ENCODE measurements around the gene KCNK6.

The KCNK6 gene

GRCh38 chr19:38298821-38299680, 20.6 kb upstream of the KCNK6 start:
- H3K4me3 ChIP-seq (ENCODE audit: low read depth, low read length), result no peak overlapping the region
- H3K9me3 ChIP-seq (ENCODE audit: control insufficient read depth, insufficient read depth, low read depth, low read length), result no peaks in the 10 kb centered on the region; the same call in 1 of the 2 replicates
- peaks cover 14% of the 10 kb centered on the region for H3K4me1 ChIP-seq (ENCODE audit: control insufficient read depth, insufficient read depth, low read length)
- H3K27ac ChIP-seq (ENCODE audit: low read depth, low read length), result no peak overlapping the region
- H3K36me3 ChIP-seq (ENCODE audit: control insufficient read depth, insufficient read depth, low read length), result 0 out of 2 replicates have a peak, but pooled peaks cover 3% of the 10 kb centered on the region
- H3K9ac ChIP-seq (ENCODE audit: low read length), result no peak overlapping the region
- H3K27me3 ChIP-seq (ENCODE audit: control insufficient read depth, insufficient read depth, low read length), result no peaks in the 10 kb centered on the region

- Histone ChIP-seq H3K9me3 (ENCODE audit: control insufficient read depth, insufficient read depth, low read depth, low read length) (no peaks in the 10 kb centered on the region), H3K4me3 (ENCODE audit: low read depth, low read length) (peak within 1 kb of the TSS; percentile 55), H3K9ac (ENCODE audit: low read length) (peak within 1 kb of the TSS; percentile 42), H3K27ac (ENCODE audit: low read depth, low read length) (peak within 1 kb of the TSS; percentile 48; the same call in 1 of the 2 replicates), H3K4me1 (ENCODE audit: control insufficient read depth, insufficient read depth, low read length) (peaks cover 26% of the 10 kb centered on the region), H3K36me3 (ENCODE audit: control insufficient read depth, insufficient read depth, low read length) (peaks cover 21% of the 10 kb centered on the region), H3K27me3 (ENCODE audit: control insufficient read depth, insufficient read depth, low read length) (no peaks in the 10 kb centered on the region)
These were observed 15.9 kb upstream of the KCNK6 start, which contains the start of gene C19orf33 for GRCh38 chr19:38303517-38304351. TSS of gene C19orf33 (plus strand) at chr19:38304251. CDS start at chr19:38304262, 11 bp downstream.

GRCh38 chr19:38304352-38304865, 15.2 kb upstream of the KCNK6 start:
- H3K27ac ChIP-seq (ENCODE audit: low read depth, low read length), result peak overlapping the region; percentile 48; the same call in 1 of the 2 replicates
- peak overlapping the region; percentile 55 for H3K4me3 ChIP-seq (ENCODE audit: low read depth, low read length)
- H3K36me3 ChIP-seq (ENCODE audit: control insufficient read depth, insufficient read depth, low read length), result peaks cover 27% of the 10 kb centered on the region
- H3K27me3 ChIP-seq (ENCODE audit: control insufficient read depth, insufficient read depth, low read length), result no peaks in the 10 kb centered on the region
- H3K9me3 ChIP-seq (ENCODE audit: control insufficient read depth, insufficient read depth, low read depth, low read length), result no peaks in the 10 kb centered on the region
- H3K4me1 ChIP-seq (ENCODE audit: control insufficient read depth, insufficient read depth, low read length), result peaks cover 22% of the 10 kb centered on the region
- H3K9ac ChIP-seq (ENCODE audit: low read length), result peak overlapping the region; percentile 36

- Histone ChIP-seq H3K9me3 (ENCODE audit: control insufficient read depth, insufficient read depth, low read depth, low read length) (no peaks in the 10 kb centered on the region), H3K4me3 (ENCODE audit: low read depth, low read length) (peak overlapping the region; percentile 55), H3K27me3 (ENCODE audit: control insufficient read depth, insufficient read depth, low read length) (no peaks in the 10 kb centered on the region), H3K36me3 (ENCODE audit: control insufficient read depth, insufficient read depth, low read length) (peaks cover 29% of the 10 kb centered on the region), H3K9ac (ENCODE audit: low read length) (peak overlapping the region; percentile 36), H3K27ac (ENCODE audit: low read depth, low read length) (peak overlapping the region; percentile 48; the same call in 1 of the 2 replicates), H3K4me1 (ENCODE audit: control insufficient read depth, insufficient read depth, low read length) (peaks cover 22% of the 10 kb centered on the region)
These were observed 14.7 kb upstream of the KCNK6 start for GRCh38 chr19:38304866-38305429.

- Histone ChIP-seq H3K27ac (ENCODE audit: low read depth, low read length) (no peak overlapping the region), H3K9me3 (ENCODE audit: control insufficient read depth, insufficient read depth, low read depth, low read length) (no peaks in the 10 kb centered on the region), H3K27me3 (ENCODE audit: control insufficient read depth, insufficient read depth, low read length) (no peaks in the 10 kb centered on the region), H3K9ac (ENCODE audit: low read length) (no peak overlapping the region), H3K4me3 (ENCODE audit: low read depth, low read length) (no peak overlapping the region), H3K4me1 (ENCODE audit: control insufficient read depth, insufficient read depth, low read length) (peaks cover 17% of the 10 kb centered on the region), H3K36me3 (ENCODE audit: control insufficient read depth, insufficient read depth, low read length) (peaks cover 29% of the 10 kb centered on the region)
These were observed 13.4 kb upstream of the KCNK6 start for GRCh38 chr19:38306236-38306635.

GRCh38 chr19:38307076-38307475, 12.6 kb upstream of the KCNK6 start:
- Histone ChIP-seq H3K9ac (ENCODE audit: low read length) (no peak overlapping the region), H3K4me3 (ENCODE audit: low read depth, low read length) (no peak overlapping the region), H3K27ac (ENCODE audit: low read depth, low read length) (no peak overlapping the region), H3K9me3 (ENCODE audit: control insufficient read depth, insufficient read depth, low read depth, low read length) (no peaks in the 10 kb centered on the region), H3K4me1 (ENCODE audit: control insufficient read depth, insufficient read depth, low read length) (peaks cover 17% of the 10 kb centered on the region), H3K27me3 (ENCODE audit: control insufficient read depth, insufficient read depth, low read length) (no peaks in the 10 kb centered on the region), H3K36me3 (ENCODE audit: control insufficient read depth, insufficient read depth, low read length) (peaks cover 29% of the 10 kb centered on the region)

GRCh38 chr19:38307597-38307996, 12.0 kb upstream of the KCNK6 start:
- H3K4me1 ChIP-seq (ENCODE audit: control insufficient read depth, insufficient read depth, low read length), result peaks cover 17% of the 10 kb centered on the region

GRCh38 chr19:38308006-38308766, 11.5 kb upstream of the KCNK6 start:
- Histone ChIP-seq H3K4me3 (ENCODE audit: low read depth, low read length) (no peak overlapping the region), H3K27me3 (ENCODE audit: control insufficient read depth, insufficient read depth, low read length) (no peaks in the 10 kb centered on the region), H3K27ac (ENCODE audit: low read depth, low read length) (no peak overlapping the region), H3K9me3 (ENCODE audit: control insufficient read depth, insufficient read depth, low read depth, low read length) (no peaks in the 10 kb centered on the region), H3K36me3 (ENCODE audit: control insufficient read depth, insufficient read depth, low read length) (peaks cover 29% of the 10 kb centered on the region), H3K4me1 (ENCODE audit: control insufficient read depth, insufficient read depth, low read length) (peaks cover 17% of the 10 kb centered on the region), H3K9ac (ENCODE audit: low read length) (no peak overlapping the region)

More at GRCh38 chr19:38307597-38307996, 12.0 kb upstream of the KCNK6 start:
- peaks cover 29% of the 10 kb centered on the region for H3K36me3 ChIP-seq (ENCODE audit: control insufficient read depth, insufficient read depth, low read length)
- H3K27me3 ChIP-seq (ENCODE audit: control insufficient read depth, insufficient read depth, low read length), result no peaks in the 10 kb centered on the region
- H3K9me3 ChIP-seq (ENCODE audit: control insufficient read depth, insufficient read depth, low read depth, low read length), result no peaks in the 10 kb centered on the region
- H3K27ac ChIP-seq (ENCODE audit: low read depth, low read length), result no peak overlapping the region
- no peak overlapping the region for H3K4me3 ChIP-seq (ENCODE audit: low read depth, low read length)
- no peak overlapping the region for H3K9ac ChIP-seq (ENCODE audit: low read length)

GRCh38 chr19:38308926-38309614, 10.6 kb upstream of the KCNK6 start:
- H3K9ac ChIP-seq (ENCODE audit: low read length), result no peak overlapping the region
- peaks cover 29% of the 10 kb centered on the region for H3K36me3 ChIP-seq (ENCODE audit: control insufficient read depth, insufficient read depth, low read length)
- peaks cover 19% of the 10 kb centered on the region for H3K4me1 ChIP-seq (ENCODE audit: control insufficient read depth, insufficient read depth, low read length)
- no peaks in the 10 kb centered on the region for H3K27me3 ChIP-seq (ENCODE audit: control insufficient read depth, insufficient read depth, low read length)
- no peak overlapping the region for H3K4me3 ChIP-seq (ENCODE audit: low read depth, low read length)
- no peak overlapping the region for H3K27ac ChIP-seq (ENCODE audit: low read depth, low read length)
- no peaks in the 10 kb centered on the region for H3K9me3 ChIP-seq (ENCODE audit: control insufficient read depth, insufficient read depth, low read depth, low read length)

Data from HUES6 (cell line).